ENCODE measurements around the gene SLX4.

Gene SLX4

GRCh38 chr16:3598236-3598635 is 13.2 kb downstream of the SLX4 start:
- DNase-seq = no peak

- DNase-seq = no peak
Observed at GRCh38 chr16:3597676-3598075, 13.7 kb downstream of the SLX4 start.

DNA sequence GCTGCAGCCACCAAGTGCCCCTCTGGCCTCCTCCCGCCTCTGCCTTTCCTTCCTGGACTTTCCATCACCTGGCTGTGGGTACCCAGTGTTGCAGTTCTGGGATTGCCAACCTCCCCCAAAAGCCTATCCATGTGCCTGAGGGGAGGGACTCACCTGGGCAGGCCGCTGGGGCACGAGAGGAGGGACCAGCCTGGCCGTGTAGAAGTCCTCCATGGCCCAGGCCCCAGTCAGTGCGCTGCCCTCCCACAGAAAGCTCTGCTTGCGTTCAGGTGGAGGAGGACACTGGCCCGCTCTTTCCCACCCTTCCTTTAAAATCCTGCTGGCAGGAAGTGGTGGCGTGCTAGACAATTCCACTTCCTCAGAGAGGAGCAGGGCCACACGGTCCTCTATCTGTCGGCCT is 14.2 kb downstream of the SLX4 start:
- DNase-seq = no peak

DNA sequence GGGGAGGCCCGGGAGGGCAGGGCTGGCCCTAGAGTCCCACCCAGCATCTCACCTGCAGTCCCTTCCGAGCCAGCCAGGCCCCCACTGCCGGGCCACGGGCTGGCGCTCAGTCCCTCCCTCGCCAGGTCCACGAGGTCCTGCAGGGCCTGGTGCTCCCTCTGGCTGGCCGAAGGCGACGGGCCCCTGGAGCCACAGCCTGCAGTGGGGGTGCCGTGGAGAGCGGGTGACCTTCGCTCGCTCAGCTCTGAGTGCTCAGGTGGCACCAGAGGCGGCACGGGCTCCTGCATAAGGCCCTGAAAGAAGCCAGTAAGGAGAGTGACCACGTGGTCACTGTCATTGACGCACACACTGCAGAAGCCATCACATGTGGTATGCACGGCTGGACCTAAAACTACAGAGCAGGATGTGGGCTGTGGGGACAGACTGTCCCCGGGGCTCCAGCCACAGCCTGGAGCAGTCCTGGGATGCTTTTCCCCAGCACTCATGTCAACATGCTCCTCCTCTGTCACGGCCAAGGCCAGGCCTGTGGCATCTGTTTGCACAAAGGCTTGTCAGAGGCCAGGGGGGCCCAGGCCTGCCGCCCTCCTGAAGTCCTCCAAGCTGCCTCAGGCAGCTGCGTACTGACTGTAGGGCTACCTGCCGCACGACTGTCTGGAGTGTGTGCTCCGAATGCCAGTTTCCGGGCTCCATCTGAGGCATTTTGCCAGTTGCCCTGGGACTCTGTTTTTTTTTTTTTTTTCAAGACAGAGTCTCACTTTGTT is 15.1 kb downstream of the SLX4 start:
- no peak for DNase-seq

- no peak for DNase-seq
Observed at GRCh38 chr16:3595521-3596021, 15.8 kb downstream of the SLX4 start.

- DNase-seq = no peak
Observed at GRCh38 chr16:3595110-3595486, 16.3 kb downstream of the SLX4 start.

DNA sequence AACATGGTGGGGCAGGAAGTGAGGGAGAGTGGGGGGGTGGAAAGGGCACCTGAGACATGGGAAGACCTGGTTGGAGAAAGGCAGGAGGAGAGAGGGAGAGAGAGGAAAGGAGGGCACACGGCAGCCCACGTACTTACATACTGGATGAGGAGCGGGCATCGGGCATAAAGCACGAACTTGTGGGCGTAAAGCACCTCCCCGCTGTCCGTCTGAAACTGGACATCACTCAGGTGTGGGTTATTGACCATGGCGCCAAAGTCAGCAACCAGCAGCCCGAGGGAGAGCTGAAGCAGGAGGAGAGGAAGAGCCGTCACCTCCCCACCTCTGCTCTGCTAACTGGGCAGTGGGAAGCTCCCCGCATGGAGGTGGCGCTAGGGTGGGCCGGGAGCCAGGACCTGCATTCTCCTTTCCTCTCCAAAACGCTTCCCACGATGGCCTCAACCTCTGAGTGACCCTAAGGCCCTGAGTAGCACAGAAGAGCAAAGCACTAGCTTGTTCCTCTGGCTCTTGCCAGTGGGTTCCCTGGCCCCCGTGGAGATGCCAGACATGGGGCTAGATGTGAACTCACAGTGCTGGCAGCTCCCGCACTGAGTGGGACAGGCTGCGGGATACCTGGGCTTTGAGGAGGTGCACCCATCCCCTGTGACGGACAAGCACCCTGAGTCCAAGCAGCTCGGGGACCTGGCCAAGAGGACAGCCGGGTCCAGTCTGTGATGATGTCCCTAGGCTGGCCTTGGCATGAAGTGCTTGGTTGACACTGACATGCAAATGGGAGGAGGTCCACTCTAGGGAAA is 16.9 kb downstream of the SLX4 start:
- DNase-seq = no peak

DNA sequence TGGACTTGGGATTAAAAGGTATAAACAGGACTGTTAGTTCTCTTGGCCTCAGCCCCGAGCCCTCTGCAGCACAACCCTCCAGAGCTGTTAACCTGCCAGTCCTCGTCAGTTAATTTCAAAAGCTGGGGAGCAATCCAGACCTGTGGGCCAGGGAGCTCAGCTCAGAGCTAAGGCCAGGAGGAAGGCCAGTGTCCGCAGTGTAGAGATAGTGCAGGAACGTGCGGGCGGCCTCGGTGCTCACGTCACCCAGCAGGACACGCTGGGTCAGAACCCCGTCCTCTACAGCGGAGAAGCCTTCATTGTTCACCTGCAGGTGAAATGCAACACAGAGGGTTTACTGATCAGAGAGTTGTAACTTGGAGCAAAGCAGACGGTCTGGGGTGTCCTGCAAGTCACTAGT is 18.8 kb downstream of the SLX4 start:
- DNase-seq = no peak

DNA sequence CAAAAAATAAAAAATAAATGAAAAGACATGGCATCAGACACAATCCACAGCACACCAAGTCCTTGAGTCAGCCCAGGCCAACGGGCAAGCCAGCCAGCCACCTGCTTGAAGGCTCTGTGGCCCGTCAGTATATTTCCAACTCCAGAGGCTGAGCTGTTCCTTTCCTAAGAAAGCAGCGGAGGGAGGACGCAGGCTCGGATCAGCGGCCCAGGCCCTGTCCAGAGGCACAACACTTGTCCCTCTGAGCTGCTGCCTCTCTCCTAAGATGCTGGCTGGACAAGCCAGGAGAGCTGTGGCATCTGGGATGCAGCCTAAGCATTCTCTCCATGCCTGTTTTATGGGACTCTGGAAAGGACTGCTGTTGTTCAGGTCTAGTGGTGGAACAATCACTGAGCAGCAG is 19.4 kb downstream of the SLX4 start:
- no peak for DNase-seq

DNA sequence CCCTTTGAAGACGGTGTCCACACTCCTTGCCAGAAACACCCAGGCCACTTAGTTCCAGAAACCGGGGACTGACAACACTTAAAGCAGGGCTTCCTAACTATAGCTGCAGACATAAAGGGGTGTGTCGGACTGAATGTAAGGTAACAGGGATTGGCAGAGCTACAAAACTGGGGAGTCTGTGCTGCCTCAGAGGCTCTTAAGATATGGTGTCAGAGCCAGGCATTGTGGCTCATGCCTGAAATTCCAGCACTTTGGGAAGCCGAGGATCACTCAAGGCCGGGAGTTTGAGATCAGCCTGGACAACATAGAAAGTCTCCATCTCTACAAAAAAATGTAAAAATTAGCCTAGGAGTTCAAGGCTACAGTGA is 20.0 kb downstream of the SLX4 start:
- DNase-seq = no peak

GRCh38 chr16:3590736-3591435 is 20.5 kb downstream of the SLX4 start:
- peak; percentile 46 to 62 for DNase-seq

- no peak for DNase-seq
Observed at GRCh38 chr16:3589991-3590701, 21.3 kb downstream of the SLX4 start.

DNA sequence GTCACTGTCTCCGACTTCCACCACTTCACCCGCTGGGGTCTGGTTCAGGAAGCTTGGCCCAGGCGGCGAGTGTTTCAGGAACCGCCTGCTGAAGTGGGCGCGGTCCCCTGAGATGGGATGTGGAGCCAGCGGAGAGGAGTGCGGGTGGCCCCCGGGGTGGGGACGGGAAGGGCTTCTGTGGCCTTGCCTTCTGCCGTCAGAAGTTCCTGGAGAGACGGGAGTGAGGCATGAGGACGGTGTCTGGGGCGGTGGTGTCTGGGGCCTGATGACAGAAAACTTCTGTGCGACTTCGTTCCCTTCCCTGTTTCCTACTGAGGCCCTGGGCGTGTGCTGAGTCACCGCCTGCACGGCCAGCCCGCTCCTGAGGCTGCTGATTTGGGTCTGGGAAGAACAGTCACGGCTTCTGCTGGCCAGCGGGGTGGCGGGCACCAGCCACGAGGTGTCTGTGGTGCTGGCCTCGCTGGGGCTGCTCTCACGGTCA is 21.9 kb downstream of the SLX4 start:
- DNase-seq = no peak

DNA sequence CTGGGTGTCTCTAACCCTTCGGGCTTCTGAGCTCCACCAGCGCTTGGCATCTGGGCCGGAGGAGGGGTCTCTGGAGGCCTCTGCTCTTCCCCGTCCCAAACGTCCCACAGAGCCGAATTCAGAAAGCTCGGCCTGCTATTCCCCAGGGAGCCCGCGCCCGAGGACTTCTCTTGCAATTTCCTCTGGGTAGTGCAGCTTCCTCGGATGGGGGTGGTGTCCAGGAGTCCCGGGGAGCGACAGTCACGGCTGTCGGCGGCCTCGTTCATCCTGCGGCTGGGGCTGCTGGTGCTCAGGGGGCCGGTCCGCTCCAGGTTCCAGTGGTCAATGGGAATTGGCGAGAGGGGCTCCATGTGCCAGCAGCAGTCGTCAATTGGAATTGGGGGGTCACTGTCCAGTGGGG is 22.4 kb downstream of the SLX4 start:
- no peak for DNase-seq

- DNase-seq = no peak
Observed at GRCh38 chr16:3587547-3588110, 23.8 kb downstream of the SLX4 start.

DNA sequence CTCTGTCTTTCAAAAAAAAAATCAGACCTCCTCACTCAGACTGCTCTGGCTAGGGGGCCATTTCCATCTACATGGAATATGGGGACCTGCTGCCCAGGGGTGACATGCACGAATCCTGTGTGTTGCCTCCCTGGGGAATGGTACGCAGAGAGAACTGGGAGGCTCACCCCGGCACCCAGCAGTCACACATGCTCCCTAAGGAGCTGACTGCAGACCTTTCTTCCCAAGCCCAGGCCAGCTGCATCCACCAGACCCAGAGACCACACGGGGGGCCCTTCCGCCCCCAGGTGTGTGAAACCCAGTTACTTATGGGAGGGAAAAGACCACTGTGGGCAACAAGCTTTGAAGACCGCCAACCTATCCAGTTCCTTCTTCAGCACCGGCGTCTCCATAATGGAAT is 27.0 kb downstream of the SLX4 start:
- no peak for DNase-seq

- no peak for DNase-seq
Observed at GRCh38 chr16:3583303-3584038, 27.9 kb downstream of the SLX4 start.

DNA sequence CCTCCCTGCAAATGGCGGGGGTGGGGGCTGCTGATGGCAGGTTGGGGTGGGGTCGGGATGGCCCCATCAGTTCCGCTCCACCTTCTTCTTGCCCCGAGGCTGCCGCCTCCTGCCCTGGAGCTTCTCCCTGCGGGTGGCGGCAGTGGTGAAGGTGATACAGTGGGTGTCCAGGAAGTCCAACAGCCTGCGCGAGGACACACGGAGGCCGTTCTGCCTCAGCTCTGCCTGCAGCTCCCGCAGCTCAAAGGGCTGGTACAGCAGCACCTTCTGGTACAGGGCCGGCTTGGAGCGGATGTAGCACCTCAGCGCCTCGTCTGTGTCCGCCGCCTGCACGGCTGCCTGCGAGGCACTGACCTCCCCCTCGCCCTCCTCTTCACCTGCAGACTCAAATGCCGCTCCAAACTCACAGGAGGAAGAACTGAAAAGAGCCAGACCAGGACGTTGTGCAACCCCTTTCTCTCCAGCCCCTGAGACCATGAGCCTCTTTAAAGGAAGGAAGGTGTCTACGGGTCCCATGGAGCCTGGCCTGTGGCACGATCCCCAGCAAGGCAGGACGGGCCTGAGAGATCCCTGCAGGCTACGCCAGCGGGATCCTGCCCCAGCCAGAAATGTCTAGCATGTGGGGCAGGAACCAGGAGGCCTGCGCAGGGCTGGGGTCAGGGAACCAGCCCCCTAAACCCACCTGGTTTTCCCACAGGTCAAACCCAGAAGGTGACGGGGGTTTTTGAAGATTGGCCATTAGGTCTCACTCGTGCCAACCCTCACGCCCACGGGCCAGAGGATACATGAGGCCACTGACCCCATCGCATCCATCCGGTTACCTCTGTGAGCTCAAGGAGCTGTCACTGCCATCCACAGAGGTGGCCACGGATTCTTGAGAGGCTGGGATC is 28.9 kb downstream of the SLX4 start:
- no peak for DNase-seq

- no peak for DNase-seq
Observed at GRCh38 chr16:3581392-3581791, 30.0 kb downstream of the SLX4 start.

- DNase-seq = no peak
Observed at GRCh38 chr16:3580686-3581085, 30.7 kb downstream of the SLX4 start.

- no peak for DNase-seq
Observed at GRCh38 chr16:3580251-3580651, 31.2 kb downstream of the SLX4 start.
